AG04449 (cell line): ENCODE data around the gene TNNI2.
"Not testable (repeated sequence)": the region's sequence is repeated elsewhere in the genome, so short reads cannot be mapped to it uniquely, and the experiment has no call there.

Experiments used
- CTCF ChIA-PET: fragments of 350-600 bp; formaldehyde crosslinking; extraction: SDS; loops from one replicate; lab custom pipeline; 2021; ENCODE audit warnings: antibody characterized with exemption; lab: Yijun Ruan, JAX
- POLR2A ChIA-PET: fragments of 400-600, 350-600 bp; formaldehyde crosslinking; extraction: SDS; loops from one replicate; lab custom pipeline; 2020; ENCODE audit warnings: antibody characterized with exemption, inconsistent platforms; lab: Yijun Ruan, JAX
- DNase-seq: peaks from one replicate; pipeline ENCODE4 v3.0.0-alpha.2; 2010; ENCODE audit warnings: low read depth, low spot score
- H3K4me3 ChIP-seq: 2 replicates; pipeline ENCODE4 v1.5.1; 2011; ENCODE audit warnings: low read depth, mild to moderate bottlenecking, control low read depth, low read length
- CTCF ChIP-seq: IDR thresholded peaks from one replicate; pipeline ENCODE4 v1.5.1; 2011; ENCODE audit warnings: mild to moderate bottlenecking, moderate library complexity, low read length, control low read depth, inconsistent platforms; ENCODE audit not compliant: insufficient read depth; ENCODE audit errors: missing control alignments

Gene TNNI2

GRCh38 chr11:1797391-1798125, 41.2 kb upstream of the TNNI2 start:
- H3K4me3 ChIP-seq: no peak overlapping the region
- ChIA-PET POLR2A (no interaction called here), CTCF (interaction anchor here (1.5 to 3.3 kb wide), 2 partner anchors 37 to 104 kb away, joined by 3 to 11 read pairs; no protein-coding TSS in a partner anchor)
- TF ChIP-seq CTCF: no peak
- no peak for DNase-seq

DNA sequence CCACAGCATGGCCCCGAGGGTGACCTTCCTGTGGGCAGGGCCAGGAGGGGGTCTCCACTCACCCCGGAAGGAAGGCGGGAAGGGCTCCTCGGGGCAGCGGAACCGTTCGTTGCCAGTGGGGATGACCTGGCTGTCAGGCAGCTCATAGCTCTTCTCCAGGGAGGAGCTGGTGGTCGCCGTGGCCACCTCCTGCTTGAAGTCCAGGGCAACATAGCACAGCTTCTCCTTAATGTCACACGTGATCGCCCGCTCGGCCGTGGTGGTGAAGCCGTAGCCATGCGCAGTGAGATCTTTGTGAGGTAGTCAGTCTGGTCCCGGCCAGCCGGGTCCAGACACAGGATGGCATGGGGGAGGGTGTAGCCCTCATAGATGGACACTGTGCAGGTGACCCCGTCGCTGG, 35.5 kb upstream of the TNNI2 start:
- CTCF ChIA-PET: no interaction called here
- no peak overlapping the region for H3K4me3 ChIP-seq
- no peak for TF ChIP-seq CTCF
- DNase-seq: no peak
- POLR2A ChIA-PET: no interaction called here

GRCh38 chr11:1803835-1804519, 34.8 kb upstream of the TNNI2 start:
- POLR2A ChIA-PET, DNase-seq, H3K4me3 ChIP-seq: not testable (repeated sequence)
- CTCF ChIA-PET: interaction anchor here (1.0 kb wide), 1 partner anchor 29 kb away, joined by 3 read pairs; no protein-coding TSS in a partner anchor

GRCh38 chr11:1805525-1805924, 33.3 kb upstream of the TNNI2 start:
- no peak overlapping the region for H3K4me3 ChIP-seq
- POLR2A ChIA-PET: no interaction called here
- no peak for TF ChIP-seq CTCF
- DNase-seq: no peak
- CTCF ChIA-PET: interaction anchor here (0.6 to 5.4 kb wide), 6 partner anchors 16 to 168 kb away, joined by 3 to 37 read pairs (median 4); no protein-coding TSS in a partner anchor

DNA sequence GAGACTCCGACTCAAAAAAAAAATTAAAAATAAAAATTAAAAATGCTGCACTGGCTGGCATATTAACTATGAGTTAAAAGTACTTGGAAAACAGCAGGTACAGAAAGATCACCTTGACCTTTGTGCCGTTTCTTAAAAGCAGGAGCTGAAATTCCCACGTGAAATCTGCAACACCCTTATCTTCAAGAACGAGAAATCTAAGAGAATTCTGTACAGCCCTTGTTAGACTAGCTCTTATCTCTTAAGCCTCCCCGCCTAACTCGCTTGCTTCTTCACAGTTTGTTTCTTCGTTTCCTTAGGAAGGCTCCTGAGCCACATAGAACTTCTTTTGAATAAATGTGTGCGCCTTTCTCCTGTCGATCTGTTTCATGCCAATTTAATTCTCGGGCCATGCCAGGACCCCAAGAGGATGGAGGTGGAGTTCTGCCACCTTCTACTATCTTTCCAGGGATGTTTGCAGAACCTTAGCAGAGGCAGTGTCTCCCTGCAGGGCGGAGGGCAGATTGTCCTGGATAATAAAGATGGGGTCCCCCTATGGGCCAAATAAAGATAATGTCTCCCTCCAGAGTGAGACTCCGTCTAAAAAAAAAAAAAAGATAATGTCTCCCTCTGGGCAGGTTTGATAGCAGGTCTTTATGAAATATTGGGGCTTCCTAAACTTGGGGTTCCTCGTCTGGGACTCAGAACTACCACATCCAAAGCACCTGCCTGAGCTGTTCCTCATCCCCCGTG, 31.4 kb upstream of the TNNI2 start:
- CTCF ChIA-PET: interaction anchor here (1.0 to 5.4 kb wide), 8 partner anchors 10 to 344 kb away, joined by 3 to 37 read pairs (median 6); no protein-coding TSS in a partner anchor
- H3K4me3 ChIP-seq: no peak overlapping the region
- TF ChIP-seq CTCF: no peak
- POLR2A ChIA-PET: interaction anchor here (0.6 kb wide), 1 partner anchor 55 kb away, joined by 4 read pairs; no protein-coding TSS in a partner anchor
- no peak for DNase-seq

- no peak overlapping the region for H3K4me3 ChIP-seq
- TF ChIP-seq CTCF: no peak
- no peak for DNase-seq
- ChIA-PET POLR2A (no interaction called here), CTCF (interaction anchor here (5.4 kb wide), 1 partner anchor 117 kb away, joined by 37 read pairs; no protein-coding TSS in a partner anchor)
These were observed 28.0 kb upstream of the TNNI2 start for GRCh38 chr11:1810761-1811160.
